HepG2 (cell line): ENCODE measurements around the gene TAOK3. TPM values are rescaled to one million over a fixed set of nuclear protein-coding genes. Genes with fewer than 3 reads are reported as not detected.

Source experiments
- AKNA ChIP-seq: sonication (generic); formaldehyde crosslinking; IDR thresholded peaks from 2 replicates; pipeline ENCODE4 v1.4.0; 2020; ENCODE audit warnings: missing genetic modification reagents, borderline replicate concordance
- E2F2 ChIP-seq: sonication (generic); formaldehyde crosslinking; IDR thresholded peaks from 2 replicates; pipeline ENCODE4 v1.4.0; 2020; ENCODE audit warnings: missing genetic modification reagents, borderline replicate concordance
- HOMEZ ChIP-seq: IDR thresholded peaks from 2 replicates; pipeline ENCODE4 v1.6.1; 2016; ENCODE audit warnings: low read depth
- KDM2A ChIP-seq: sonication (generic); formaldehyde crosslinking; IDR thresholded peaks from 2 replicates; pipeline ENCODE4 v1.4.0; 2020; ENCODE audit warnings: low read depth, missing genetic modification reagents, borderline replicate concordance
- MATR3 ChIP-seq: sonication (generic); formaldehyde crosslinking; IDR thresholded peaks from 2 replicates; pipeline ENCODE4 v1.4.0; 2020; ENCODE audit warnings: missing genetic modification reagents
- MTF2 ChIP-seq: sonication (generic); formaldehyde crosslinking; IDR thresholded peaks from 2 replicates; pipeline ENCODE4 v1.5.0; 2020; ENCODE audit warnings: missing genetic modification reagents, borderline replicate concordance
- NCOA5 ChIP-seq: sonication (generic); formaldehyde crosslinking; IDR thresholded peaks from 2 replicates; pipeline ENCODE4 v1.4.0; 2020; ENCODE audit warnings: missing genetic modification reagents
- NFAT5 ChIP-seq: sonication (generic); formaldehyde crosslinking; IDR thresholded peaks from 2 replicates; pipeline ENCODE4 v1.4.0; 2020; ENCODE audit warnings: missing genetic modification reagents
- NR3C1 ChIP-seq: sonication (generic); formaldehyde crosslinking; IDR thresholded peaks from 2 replicates; pipeline ENCODE4 v1.4.0; 2020; ENCODE audit warnings: missing genetic modification reagents
- SCMH1 ChIP-seq: sonication (generic); formaldehyde crosslinking; IDR thresholded peaks from 2 replicates; pipeline ENCODE4 v1.9.0; 2021; ENCODE audit warnings: missing genetic modification reagents, mild to moderate bottlenecking, borderline replicate concordance
- ZBTB42 ChIP-seq: sonication (generic); formaldehyde crosslinking; IDR thresholded peaks from 2 replicates; pipeline ENCODE4 v1.5.0; 2020; ENCODE audit warnings: mild to moderate bottlenecking, missing genetic modification reagents
- ZFP37 ChIP-seq: sonication (generic); formaldehyde crosslinking; IDR thresholded peaks from 2 replicates; pipeline ENCODE4 v1.4.0; 2020; ENCODE audit warnings: missing genetic modification reagents, borderline replicate concordance
- ZNF275 ChIP-seq: sonication (generic); formaldehyde crosslinking; IDR thresholded peaks from 2 replicates; pipeline ENCODE4 v1.8.0; 2022; ENCODE audit warnings: missing genetic modification reagents, mild to moderate bottlenecking, inconsistent platforms, borderline replicate concordance
- ZNF317 ChIP-seq: sonication (generic); formaldehyde crosslinking; IDR thresholded peaks from 2 replicates; pipeline ENCODE4 v1.5.0; 2020; ENCODE audit warnings: mild to moderate bottlenecking, missing genetic modification reagents
- ZNF549 ChIP-seq: sonication (generic); formaldehyde crosslinking; IDR thresholded peaks from 2 replicates; pipeline ENCODE4 v1.5.0; 2020; ENCODE audit warnings: missing genetic modification reagents
- polyA plus RNA-seq, 8 experiments: library from polyadenylated mRNA; depleted of rRNA in 3 of 8; stranded (reverse) in 7 of 8; unstranded in 1 of 8; fragments of >200 nt; fragmentation: Illumina TruSeq in 4 of 8; extraction: Trizol in 4 of 8; gene quantifications; 2 replicates each; pipeline versions ENCODE4 v1.2.1 to v1.2.3, GENCODE V29; 2011 to 2016; ENCODE audit warnings: low read depth in 4 of 8, missing spikeins in 1 of 8, mixed read lengths in 1 of 8; ENCODE audit not compliant: insufficient read depth in 1 of 8
- total RNA-seq, 5 experiments: library from RNA; depleted of rRNA; stranded (reverse); fragments of >200 nt; fragmentation: Illumina TruSeq; extraction: Trizol; gene quantifications; 2 replicates each; pipeline ENCODE4 v1.2.3, GENCODE V29; 2016; ENCODE audit warnings: low read depth in 1 of 5

Gene TAOK3
- total and polyA plus RNA-seq, 2 of the 13 experiments (the other 11 are each of a cell fraction or from before 2014, with no cell fraction given): 10.4 to 12.3 TPM

GRCh38 chr12:118124333-118124874, 248.3 kb downstream of the TAOK3 start (continued):
- TF ChIP-seq NFAT5 (CRISPR knock-in tag): no peak
- no peak for TF ChIP-seq NR3C1 (CRISPR knock-in tag)
- TF ChIP-seq NCOA5 (CRISPR knock-in tag): no peak
- TF ChIP-seq AKNA (CRISPR knock-in tag): no peak
- peak; percentile 18; the same call in 1 of the 2 replicates for TF ChIP-seq HOMEZ (CRISPR knock-in tag)
- no peak for TF ChIP-seq KDM2A
- no peak for TF ChIP-seq SCMH1
- no peak for TF ChIP-seq ZBTB42 (CRISPR knock-in tag)
- no peak for TF ChIP-seq ZFP37 (CRISPR knock-in tag)
- TF ChIP-seq ZNF317 (CRISPR knock-in tag): 0 out of 2 replicates have a peak, but pooled peaks have one; percentile 38
- no peak for TF ChIP-seq E2F2 (CRISPR knock-in tag)
- no peak for TF ChIP-seq ZNF275
- TF ChIP-seq MATR3: no peak
- no peak for TF ChIP-seq ZNF549 (CRISPR knock-in tag)
- TF ChIP-seq MTF2 (CRISPR knock-in tag): no peak
